K562 (cell line): Measurements from ENCODE around the gene TGDS. TPM values are rescaled to one million over a fixed set of nuclear protein-coding genes. Genes with fewer than 3 reads are reported as not detected.

Experiments
- ATAC-seq: fragments of 200-7000 bp; cut with Tn5 transposase; 3 replicates; pipeline ENCODE4 v1.9.1; 2020; ENCODE audit warnings: moderate library complexity
- BruUV-seq: library from RNA; stranded (reverse); fragments of 400-500 nt; replicated peaks from 2 replicates; lab custom pipeline; 2021; lab: Mats Ljungman, UMichigan
- CTCF ChIA-PET: fragments of 300-600 bp; formaldehyde crosslinking; extraction: SDS; loops from one replicate; lab custom pipeline; 2021; ENCODE audit warnings: low intra/inter-chr PET ratio; lab: Yijun Ruan, JAX
- POLR2A ChIA-PET: fragments of 300-600, 350-650 bp; sonication (Branson Sonifier 250); formaldehyde crosslinking; extraction: SDS; loops from one replicate; lab custom pipeline; 2021; ENCODE audit warnings: antibody characterized with exemption, inconsistent platforms; lab: Yijun Ruan, JAX
- DNase-seq, 4 experiments: peaks; one replicate each; pipeline versions ENCODE4 v3.0.0 to v3.0.0-alpha.2; 2011 to 2018; ENCODE audit warnings: low spot score in 3 of 4, mixed read lengths in 3 of 4; ENCODE audit errors: extremely low read depth in 1 of 4
- FAIRE-seq: peaks from 2 replicates; lab custom pipeline; 2011; peaks lifted over from hg19 to GRCh38; lab: Jason Lieb, UNC
- H2AFZ ChIP-seq: 2 replicates; pipeline ENCODE4 v1.6.0; 2011; ENCODE audit warnings: low read depth, low read length, control low read depth, inconsistent platforms
- H3K27ac ChIP-seq: fragments of 200-600 bp; 3 replicates; pipeline ENCODE4 v1.8.0; 2011; ENCODE audit warnings: low read depth, mild to moderate bottlenecking, control low read depth, inconsistent platforms, low read length, moderate library complexity, mixed read lengths; ENCODE audit errors: extremely low read depth
- H3K27me3 ChIP-seq, 2 experiments: fragments of 300-600 bp in 1 of 2; 2 replicates in 1 of 2; 3 replicates in 1 of 2; pipeline versions ENCODE4 v1.6.0 to v1.8.0; 2011; ENCODE audit warnings: inconsistent platforms in 2 of 2, low read length in 2 of 2, mild to moderate bottlenecking in 1 of 2, mixed read lengths in 1 of 2, moderate library complexity in 1 of 2; ENCODE audit not compliant: control insufficient read depth in 2 of 2, insufficient read depth in 2 of 2
- H3K36me3 ChIP-seq: fragments of 300-600 bp; 3 replicates; pipeline ENCODE4 v1.8.0; 2011; ENCODE audit warnings: mild to moderate bottlenecking, low read length, inconsistent platforms; ENCODE audit not compliant: control insufficient read depth, insufficient read depth
- H3K4me1 ChIP-seq, 2 experiments: fragments of 200-600 bp in 1 of 2; replicated peaks in 1 of 2; 2 replicates in 1 of 2; 3 replicates in 1 of 2; pipeline versions ENCODE4 v1.5.1 to v1.8.0; 2011; ENCODE audit warnings: inconsistent platforms in 2 of 2, low read length in 2 of 2, mild to moderate bottlenecking in 1 of 2, mixed read lengths in 1 of 2, moderate library complexity in 1 of 2; ENCODE audit not compliant: control insufficient read depth in 2 of 2, insufficient read depth in 2 of 2
- H3K4me2 ChIP-seq: 2 replicates; pipeline ENCODE4 v1.6.1; 2011; ENCODE audit warnings: low read length, control low read depth, inconsistent platforms, mixed read lengths; ENCODE audit not compliant: insufficient read depth
- H3K4me3 ChIP-seq: fragments of 200-600 bp; sonication (generic), shearing (Covaris generic); 2 replicates; pipeline ENCODE4 v1.5.1; 2016; ENCODE audit warnings: control low read depth, inconsistent platforms
- H3K79me2 ChIP-seq: fragments of 200-600 bp; 3 replicates; pipeline ENCODE4 v1.8.0; 2011; ENCODE audit warnings: low read length, inconsistent platforms; ENCODE audit not compliant: control insufficient read depth, insufficient read depth
- H3K9ac ChIP-seq, 2 experiments: 2 replicates each; pipeline versions ENCODE4 v1.6.0 to v1.6.1; 2011; ENCODE audit warnings: low read depth in 2 of 2, low read length in 2 of 2, control low read depth in 1 of 2, inconsistent platforms in 1 of 2, mild to moderate bottlenecking in 1 of 2, mixed read lengths in 1 of 2; ENCODE audit not compliant: insufficient read depth in 1 of 2
- H3K9me1 ChIP-seq: one replicate; pipeline ENCODE4 v1.6.0; 2011; ENCODE audit warnings: inconsistent platforms, mild to moderate bottlenecking, low read length, moderate library complexity; ENCODE audit not compliant: control insufficient read depth, insufficient read depth
- H3K9me3 ChIP-seq: replicated peaks from 2 replicates; pipeline ENCODE4 v1.5.1; 2011; ENCODE audit warnings: low read depth, low read length, inconsistent platforms; ENCODE audit not compliant: control insufficient read depth, insufficient read depth
- H4K20me1 ChIP-seq: replicated peaks from 2 replicates; pipeline ENCODE4 v1.6.1; 2011; ENCODE audit warnings: low read length, inconsistent platforms, mixed read lengths; ENCODE audit not compliant: control insufficient read depth, insufficient read depth
- BDP1 ChIP-seq: IDR thresholded peaks from 3 replicates; pipeline ENCODE4 v1.6.1; 2011; ENCODE audit not compliant: insufficient read length, insufficient read depth
- FUS ChIP-seq: fragments of 200-400 bp; formaldehyde crosslinking; optimal IDR thresholded peaks from 2 replicates; pipeline ENCODE3; 2017; ENCODE audit warnings: low read depth, low read length
- NFRKB ChIP-seq: fragments of 450-650 bp; IDR thresholded peaks from 2 replicates; pipeline ENCODE4 v1.6.1; 2016; ENCODE audit warnings: low read depth
- NR2F6 ChIP-seq: fragments of 450-650 bp; formaldehyde crosslinking; IDR thresholded peaks from 2 replicates; pipeline ENCODE4 v1.4.0; 2020; ENCODE audit warnings: mild to moderate bottlenecking
- POLR3A ChIP-seq: IDR thresholded peaks from 2 replicates; pipeline ENCODE4 v1.6.1; 2011; ENCODE audit warnings: borderline replicate concordance, mild to moderate bottlenecking, moderate library complexity; ENCODE audit not compliant: insufficient read length, insufficient read depth; ENCODE audit errors: extremely low read depth
- PTRF ChIP-seq: fragments of 450-650 bp; IDR thresholded peaks from 2 replicates; pipeline ENCODE4 v1.6.1; 2016; ENCODE audit warnings: mild to moderate bottlenecking, missing genetic modification characterization, missing compliant biosample characterization
- RAD51 ChIP-seq: fragments of 450-650 bp; IDR thresholded peaks from 2 replicates; pipeline ENCODE4 v1.7.1; 2016; ENCODE audit warnings: low read depth, mild to moderate bottlenecking, borderline replicate concordance
- RCOR1 ChIP-seq, 2 experiments: IDR thresholded peaks; 2 replicates each; pipeline ENCODE4 v1.6.1; 2012; ENCODE audit warnings: low read depth in 2 of 2, low read length in 2 of 2, borderline replicate concordance in 1 of 2, improper control_type of control experiment in 1 of 2
- SRSF1 ChIP-seq: fragments of 200-400 bp; formaldehyde crosslinking; IDR thresholded peaks from 2 replicates; pipeline ENCODE4 v1.6.1; 2017; ENCODE audit warnings: mild to moderate bottlenecking, low read depth, low read length, moderate library complexity
- ZBTB8A ChIP-seq: fragments of 450-650 bp; IDR thresholded peaks from 2 replicates; pipeline ENCODE4 v1.6.1; 2018; ENCODE audit warnings: mild to moderate bottlenecking, moderate library complexity; ENCODE audit not compliant: partially characterized antibody
- ZNF274 ChIP-seq: IDR thresholded peaks from 2 replicates; pipeline ENCODE4 v1.6.1; 2011; ENCODE audit warnings: low read depth, mild to moderate bottlenecking, low read length, moderate library complexity, borderline replicate concordance
- WGBS: fragments of 100-300 bp; shearing (Covaris generic); methylation state at CpG from one replicate; pipeline ENCODE4 v1.1.6; 2016; ENCODE audit warnings: low coverage, mixed read lengths; ENCODE audit not compliant: insufficient coverage; ENCODE audit errors: missing lambda C conversion rate; 5-methylcytosine and 5-hydroxymethylcytosine counted together
- in situ Hi-C: fragments of 300-500 bp; cut with MboI; formaldehyde crosslinking; loops from 4 replicates; pipeline ENCODE4 v1.15.0; 2018; ENCODE audit warnings: inconsistent platforms, mixed read lengths
- intact Hi-C: fragments of 100-400 bp; cut with micrococcal nuclease; formaldehyde crosslinking; loops from 2 replicates; pipeline ENCODE4 v1.14.2; 2022
- polyA plus RNA-seq, 8 experiments: library from polyadenylated mRNA; depleted of rRNA in 4 of 8; stranded (reverse) in 5 of 8; unstranded in 3 of 8; fragments of >200 nt; fragmentation: Nextera tagmentation in 2 of 8; fragmentation: Illumina TruSeq in 1 of 8; extraction: Ambion mirVana in 2 of 8; extraction: Trizol in 1 of 8; gene quantifications; 2 replicates each; pipeline versions ENCODE4 v1.2.1 to v1.2.3, GENCODE V29; 2011 to 2014; ENCODE audit warnings: inconsistent platforms in 1 of 8, missing spikeins in 1 of 8
- total RNA-seq, 7 experiments: library from RNA; depleted of rRNA in 6 of 7; stranded (reverse); fragments of >200 nt in 6 of 7; fragmentation: Illumina TruSeq in 2 of 7; extraction: Trizol in 2 of 7; gene quantifications; 2 replicates each; pipeline versions ENCODE4 v1.2.1 to v1.2.3, GENCODE V29; 2011 to 2021; ENCODE audit warnings: low replicate concordance in 1 of 7

Gene TGDS
- total and polyA plus RNA-seq, 9 of the 15 experiments (the other 6 are each of a cell fraction or from before 2014, with no cell fraction given): 9.9 to 43.7 (median 21.4) TPM

GRCh38 chr13:94535231-94535630 lies 60.7 kb downstream of the TGDS start:
- TF ChIP-seq RAD51 (no peak), BDP1 (no peak), FUS (no peak), RCOR1 (IDR thresholded peaks at IDR 0.05; ENCODE audit: borderline replicate concordance in 1 of 2, low read depth in 2 of 2, low read length in 2 of 2) (no peak), ZBTB8A (no peak), ZNF274 (no peak), SRSF1 (no peak), NR2F6 (CRISPR knock-in tag) (no peak), NFRKB (no peak), PTRF (no peak), POLR3A (no peak)
- Histone ChIP-seq H3K4me3 (no peak overlapping the region), H3K9ac (no peak overlapping the region), H3K9me1 (no peaks in the 10 kb centered on the region), H3K36me3 (no peaks in the 10 kb centered on the region), H4K20me1 (no peaks in the 10 kb centered on the region), H2AFZ (no peak overlapping the region), H3K4me2 (no peak overlapping the region), H3K9me3 (no peaks in the 10 kb centered on the region), H3K79me2 (no peaks in the 10 kb centered on the region), H3K27me3 (peaks cover 0 to 2% of the 10 kb centered on the region in 2 experiments; a peak in 1 of 5 replicates), H3K4me1 (no peaks in the 10 kb centered on the region), H3K27ac (no peak overlapping the region)
- ATAC-seq (no peak), DNase-seq (no peak), FAIRE-seq (no peak)
- intact Hi-C loops: no loop called here
- ChIA-PET CTCF (no interaction called here), POLR2A (no interaction called here)
- BruUV-seq: no TSS peak
- WGBS: 0% methylated on average over 2 of the region's 2 CpGs
- in situ Hi-C loops: no loop called here
